Rectal smooth muscle tissue (tissue), 1 donor: ENCODE measurements around the gene CFI.

ENCODE experiments used
- H3K27ac ChIP-seq: one replicate; pipeline ENCODE4 v1.7.0; 2013; ENCODE audit warnings: low read depth, low read length, inconsistent platforms
- H3K27me3 ChIP-seq: one replicate; pipeline ENCODE4 v1.7.0; 2013; ENCODE audit warnings: low read length; ENCODE audit not compliant: control insufficient read depth, insufficient read depth
- H3K36me3 ChIP-seq: one replicate; pipeline ENCODE4 v1.7.0; 2013; ENCODE audit warnings: low read length; ENCODE audit not compliant: control insufficient read depth, insufficient read depth
- H3K4me1 ChIP-seq: one replicate; pipeline ENCODE4 v1.7.0; 2013; ENCODE audit warnings: low read length; ENCODE audit not compliant: control insufficient read depth, insufficient read depth
- H3K4me3 ChIP-seq: one replicate; pipeline ENCODE4 v1.7.0; 2013; ENCODE audit warnings: low read length
- H3K9ac ChIP-seq: one replicate; pipeline ENCODE4 v1.7.0; 2013; ENCODE audit warnings: low read length

CFI gene

GRCh38 chr4:109739547-109739946, 62.3 kb downstream of the CFI start:
- no peaks in the 10 kb centered on the region for H3K36me3 ChIP-seq
- H3K27me3 ChIP-seq = no peaks in the 10 kb centered on the region
- H3K27ac ChIP-seq = no peak overlapping the region
- H3K4me1 ChIP-seq = no peaks in the 10 kb centered on the region
- H3K9ac ChIP-seq = no peak overlapping the region
- H3K4me3 ChIP-seq = no peak overlapping the region

- Histone ChIP-seq H3K27ac (no peak overlapping the region), H3K4me3 (no peak overlapping the region), H3K4me1 (no peaks in the 10 kb centered on the region), H3K9ac (no peak overlapping the region), H3K36me3 (no peaks in the 10 kb centered on the region), H3K27me3 (no peaks in the 10 kb centered on the region)
Measured at GRCh38 chr4:109738104-109738872, 63.5 kb downstream of the CFI start.

- no peaks in the 10 kb centered on the region for H3K27me3 ChIP-seq
- no peak overlapping the region for H3K4me3 ChIP-seq
- no peaks in the 10 kb centered on the region for H3K4me1 ChIP-seq
- no peaks in the 10 kb centered on the region for H3K36me3 ChIP-seq
- H3K9ac ChIP-seq = no peak overlapping the region
- H3K27ac ChIP-seq = no peak overlapping the region
Measured at GRCh38 chr4:109735566-109736365, 66.0 kb downstream of the CFI start.

GRCh38 chr4:109733728-109734127, 68.1 kb downstream of the CFI start:
- no peaks in the 10 kb centered on the region for H3K4me1 ChIP-seq
- no peaks in the 10 kb centered on the region for H3K27me3 ChIP-seq
- no peaks in the 10 kb centered on the region for H3K36me3 ChIP-seq
- H3K4me3 ChIP-seq = no peak overlapping the region
- no peak overlapping the region for H3K9ac ChIP-seq
- no peak overlapping the region for H3K27ac ChIP-seq

GRCh38 chr4:109730619-109731545, 70.9 kb downstream of the CFI start:
- no peaks in the 10 kb centered on the region for H3K27me3 ChIP-seq
- H3K27ac ChIP-seq = peak overlapping the region; percentile 60
- H3K9ac ChIP-seq = peak overlapping the region; percentile 90
- H3K4me1 ChIP-seq = no peaks in the 10 kb centered on the region
- no peaks in the 10 kb centered on the region for H3K36me3 ChIP-seq
- peak overlapping the region; percentile 98 for H3K4me3 ChIP-seq

- no peaks in the 10 kb centered on the region for H3K36me3 ChIP-seq
- H3K4me3 ChIP-seq = peak within 1 kb of the TSS; percentile 98
- H3K4me1 ChIP-seq = no peaks in the 10 kb centered on the region
- peak within 1 kb of the TSS; percentile 94 for H3K9ac ChIP-seq
- H3K27me3 ChIP-seq = no peaks in the 10 kb centered on the region
- H3K27ac ChIP-seq = peak within 1 kb of the TSS; percentile 60
Measured at GRCh38 chr4:109729718-109730618, 71.8 kb downstream of the CFI start, which contains the start of gene PLA2G12A. TSS of gene PLA2G12A (minus strand) at chr4:109730070. CDS start at chr4:109729809, 261 bp downstream.

- no peak overlapping the region for H3K27ac ChIP-seq
Measured at GRCh38 chr4:109729117-109729717, 72.6 kb downstream of the CFI start.

GRCh38 chr4:109728385-109728784, 73.4 kb downstream of the CFI start:
- no peak overlapping the region for H3K4me3 ChIP-seq
- no peaks in the 10 kb centered on the region for H3K36me3 ChIP-seq
- no peak overlapping the region for H3K9ac ChIP-seq
- no peak overlapping the region for H3K27ac ChIP-seq
- H3K4me1 ChIP-seq = no peaks in the 10 kb centered on the region
- H3K27me3 ChIP-seq = no peaks in the 10 kb centered on the region

More at GRCh38 chr4:109729117-109729717, 72.6 kb downstream of the CFI start:
- H3K9ac ChIP-seq = peak overlapping the region; percentile 94
- H3K4me1 ChIP-seq = no peaks in the 10 kb centered on the region
- no peaks in the 10 kb centered on the region for H3K27me3 ChIP-seq
- no peaks in the 10 kb centered on the region for H3K36me3 ChIP-seq
- H3K4me3 ChIP-seq = peak overlapping the region; percentile 98

GRCh38 chr4:109723110-109723509, 78.7 kb downstream of the CFI start:
- H3K36me3 ChIP-seq = no peaks in the 10 kb centered on the region
- H3K27ac ChIP-seq = no peak overlapping the region
- no peak overlapping the region for H3K4me3 ChIP-seq
- no peaks in the 10 kb centered on the region for H3K4me1 ChIP-seq
- H3K9ac ChIP-seq = no peak overlapping the region
- no peaks in the 10 kb centered on the region for H3K27me3 ChIP-seq

- no peak overlapping the region for H3K4me3 ChIP-seq
- no peaks in the 10 kb centered on the region for H3K36me3 ChIP-seq
- H3K4me1 ChIP-seq = no peaks in the 10 kb centered on the region
- no peak overlapping the region for H3K9ac ChIP-seq
- no peaks in the 10 kb centered on the region for H3K27me3 ChIP-seq
- no peak overlapping the region for H3K27ac ChIP-seq
Measured at GRCh38 chr4:109722357-109722756, 79.4 kb downstream of the CFI start.

- Histone ChIP-seq H3K36me3 (peaks cover 4% of the 10 kb centered on the region), H3K4me1 (no peaks in the 10 kb centered on the region), H3K4me3 (no peak overlapping the region), H3K27ac (no peak overlapping the region), H3K9ac (no peak overlapping the region), H3K27me3 (no peaks in the 10 kb centered on the region)
Measured at GRCh38 chr4:109721033-109721432, 80.8 kb downstream of the CFI start.
